HG03097 (cell line): Measurements from ENCODE around the gene PTGER4.
"Not testable (repeated sequence)": the region's sequence is repeated elsewhere in the genome, so short reads cannot be mapped to it uniquely, and the experiment has no call there.

Experiments
- ATAC-seq: cut with Tn5 transposase; IDR thresholded peaks from one replicate; pipeline ENCODE4 v1.9.1; 2021; ENCODE audit not compliant: unreplicated experiment, low FRiP score

The PTGER4 gene

GRCh38 chr5:40688996-40689395 is 9.3 kb downstream of the PTGER4 start:
- no peak for ATAC-seq

DNA sequence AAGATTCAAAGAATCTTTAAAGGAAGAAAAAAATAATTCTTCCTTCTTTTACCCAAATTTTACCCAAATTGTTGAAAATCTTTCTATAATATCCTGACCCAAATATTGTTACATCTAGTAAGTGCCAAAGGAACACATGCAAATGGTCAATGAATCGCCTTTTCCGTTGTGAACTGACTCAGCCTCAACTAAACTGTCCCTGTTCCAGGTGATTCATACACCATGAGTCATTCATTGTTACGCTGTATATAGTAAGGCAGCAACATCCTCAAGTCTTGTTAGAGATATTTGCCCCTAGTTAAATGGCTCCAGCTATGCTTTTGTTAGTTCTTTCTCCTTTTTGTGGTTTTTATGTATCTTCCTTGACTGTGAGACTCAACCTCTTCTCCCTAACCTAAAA is 9.7 kb downstream of the PTGER4 start:
- no peak for ATAC-seq

GRCh38 chr5:40690267-40690666 is 10.6 kb downstream of the PTGER4 start:
- no peak for ATAC-seq

- ATAC-seq: no peak
Observed at GRCh38 chr5:40691894-40692293, 12.2 kb downstream of the PTGER4 start.

GRCh38 chr5:40694433-40694832 is 14.7 kb downstream of the PTGER4 start:
- no peak for ATAC-seq

GRCh38 chr5:40700116-40700782 is 20.5 kb downstream of the PTGER4 start:
- no peak for ATAC-seq

DNA sequence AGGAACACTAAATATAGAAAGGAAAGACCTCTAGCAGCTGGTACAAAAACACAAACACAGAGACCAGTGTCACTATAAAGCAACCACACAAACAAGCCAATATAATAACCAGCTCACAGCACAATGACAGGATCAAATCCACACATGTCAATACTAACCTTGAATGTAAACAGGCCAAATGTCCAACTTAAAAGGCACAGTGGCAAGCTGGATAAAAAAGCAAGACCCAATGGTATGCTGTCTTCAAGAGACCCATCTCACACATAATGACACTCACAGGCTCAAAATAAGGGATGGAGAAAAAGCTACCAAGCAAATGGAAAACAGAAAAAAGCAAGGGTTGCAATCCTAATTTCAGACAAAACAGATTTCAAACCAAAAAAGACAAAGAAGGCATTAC is 22.3 kb downstream of the PTGER4 start:
- not testable (repeated sequence) for ATAC-seq

- not testable (repeated sequence) for ATAC-seq
Observed at GRCh38 chr5:40705484-40705883, 25.8 kb downstream of the PTGER4 start.

GRCh38 chr5:40710575-40710974 is 30.9 kb downstream of the PTGER4 start:
- not testable (repeated sequence) for ATAC-seq

DNA sequence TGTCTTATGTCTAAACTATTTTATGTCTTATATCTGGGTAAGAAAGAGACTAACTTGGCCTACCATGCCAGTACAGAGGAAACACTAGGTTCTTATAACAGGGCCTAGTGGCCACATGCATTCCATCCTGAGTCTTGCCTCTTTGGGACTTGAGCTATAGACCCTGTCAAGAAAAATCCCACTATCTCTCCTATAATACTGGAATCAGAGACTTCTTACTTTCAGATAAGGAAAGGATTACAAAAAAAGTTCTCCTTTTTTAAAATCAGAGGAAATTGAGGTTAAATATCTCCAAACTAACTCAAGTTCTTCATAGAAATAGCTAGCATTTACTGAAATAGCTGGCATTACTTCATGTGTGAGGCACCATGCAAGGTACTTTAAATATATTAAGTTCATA is 34.3 kb downstream of the PTGER4 start:
- ATAC-seq: no peak

DNA sequence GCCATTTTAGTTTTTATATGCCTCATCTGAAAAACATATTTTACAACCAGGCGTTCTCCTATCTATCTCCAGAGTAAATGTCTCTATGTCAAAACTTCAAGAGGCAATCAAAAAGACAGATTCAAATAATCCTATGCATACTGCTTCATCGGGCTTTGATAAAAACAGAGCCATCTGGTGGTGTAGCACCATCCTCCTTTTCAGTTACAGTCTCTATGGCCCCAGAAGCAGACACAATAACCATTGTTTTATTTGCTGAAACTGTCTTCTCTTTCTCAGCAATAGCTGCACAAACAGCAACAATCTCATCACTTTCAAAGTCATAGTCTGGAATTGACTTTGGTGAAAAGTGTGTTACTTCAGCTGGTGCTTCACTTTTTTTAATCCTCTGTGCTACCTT is 36.3 kb downstream of the PTGER4 start:
- ATAC-seq: no peak

DNA sequence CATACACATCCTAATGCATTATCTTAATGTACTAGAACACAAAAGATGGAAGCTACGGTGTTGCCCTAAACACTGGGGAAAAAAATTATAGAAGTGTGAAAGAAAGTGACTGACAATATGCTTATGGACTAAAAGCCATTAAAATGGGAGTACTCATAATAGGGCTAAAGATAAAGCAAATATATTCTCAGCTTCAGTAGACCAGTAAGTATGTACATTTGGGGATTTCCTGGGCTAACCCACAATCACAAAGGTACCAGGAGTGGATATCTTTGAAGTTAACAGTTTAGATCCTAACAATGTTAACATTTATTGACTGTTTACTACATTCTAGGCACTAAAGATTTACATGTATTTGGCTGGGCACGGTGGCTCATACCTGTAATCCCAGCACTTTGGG is 36.9 kb downstream of the PTGER4 start:
- no peak for ATAC-seq

DNA sequence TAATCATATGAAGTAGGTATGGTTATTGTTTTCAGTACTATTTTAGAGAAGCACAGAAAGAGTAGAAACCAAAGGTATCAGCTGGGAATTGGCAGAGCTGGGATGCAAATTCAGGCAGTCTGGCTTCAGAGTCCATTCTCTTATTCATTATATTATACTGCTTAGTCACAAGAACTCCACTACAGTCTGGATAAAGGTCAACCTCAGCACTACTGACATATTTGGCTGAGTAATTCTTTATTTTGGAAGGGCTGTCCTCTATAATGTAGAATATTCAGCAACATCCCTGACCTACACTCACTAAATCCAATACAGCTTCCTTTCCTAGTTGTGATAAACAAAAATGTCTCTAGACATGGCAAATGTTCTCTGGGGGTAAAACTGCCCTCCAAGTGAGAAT is 37.6 kb downstream of the PTGER4 start:
- no peak for ATAC-seq

DNA sequence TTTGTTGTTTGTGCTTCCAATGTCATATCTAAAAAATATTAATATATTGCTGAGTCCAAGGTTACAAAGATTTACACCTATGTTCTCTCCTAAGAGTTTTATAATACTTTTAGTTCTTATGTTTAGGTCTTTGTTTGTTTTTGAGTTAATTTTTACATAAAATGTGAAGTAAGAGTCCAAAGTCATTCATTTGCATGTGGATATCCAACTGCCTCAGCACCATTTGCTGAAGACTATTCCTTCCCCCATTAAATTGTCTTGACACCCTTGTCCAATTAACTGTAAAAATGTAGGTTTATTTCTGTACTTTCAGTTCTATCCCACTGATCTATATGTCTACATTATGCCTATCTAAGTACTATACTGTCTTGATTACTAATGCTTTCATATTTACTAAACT is 40.4 kb downstream of the PTGER4 start:
- ATAC-seq: no peak

DNA sequence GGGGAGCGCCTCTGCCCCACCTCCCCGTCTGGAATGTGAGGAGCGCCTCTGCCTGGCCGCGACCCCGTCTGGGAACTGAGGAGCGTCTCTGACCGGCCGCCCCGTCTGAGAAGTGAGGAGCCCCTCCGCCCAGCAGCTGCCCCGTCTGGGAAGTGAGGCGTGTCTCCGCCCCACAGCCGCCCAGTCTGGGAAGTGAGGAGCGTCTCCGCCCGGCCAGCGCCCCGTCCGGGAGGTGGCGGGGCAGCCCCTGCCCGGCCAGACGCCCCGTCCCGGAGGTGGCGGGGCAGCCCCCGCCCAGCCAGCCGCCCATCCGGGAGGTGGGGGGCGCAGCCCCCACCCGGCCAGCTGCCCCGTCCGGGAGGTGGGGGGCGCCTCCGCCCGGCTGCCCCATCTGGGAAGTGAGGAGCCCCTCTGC is 42.8 kb downstream of the PTGER4 start:
- ATAC-seq: not testable (repeated sequence)

GRCh38 chr5:40733434-40733833 is 53.7 kb downstream of the PTGER4 start:
- ATAC-seq: no peak

DNA sequence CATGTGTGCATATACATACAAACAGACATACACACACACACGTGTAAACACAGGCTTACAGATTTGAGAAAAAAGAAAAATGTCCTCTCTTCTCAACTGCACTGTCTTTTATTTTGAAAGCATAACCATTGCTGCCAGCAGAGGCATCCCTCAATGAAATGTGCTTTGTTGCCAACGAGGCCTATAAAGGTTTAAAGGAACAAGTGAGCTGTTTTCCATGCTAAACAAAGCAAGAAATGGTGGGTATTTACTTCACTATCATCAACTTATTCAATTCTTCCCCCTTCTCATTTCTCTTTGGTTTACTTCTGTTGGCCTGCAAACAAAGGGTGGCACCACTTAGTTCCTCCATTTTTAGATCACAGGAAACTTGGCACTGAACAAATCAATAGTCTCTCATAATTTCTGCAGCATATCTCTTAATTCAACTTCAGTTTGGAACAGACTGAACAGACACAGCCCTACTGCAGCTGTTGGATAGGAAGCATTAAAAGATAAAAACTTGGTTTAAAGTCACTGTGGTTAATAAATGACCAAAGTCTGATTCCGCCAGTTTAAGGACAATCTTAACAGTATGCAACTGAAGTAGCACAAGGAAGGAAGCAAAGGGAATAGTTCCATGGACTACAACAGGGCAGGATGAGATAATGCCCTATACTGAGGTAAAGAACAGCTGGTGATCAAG is 54.3 kb downstream of the PTGER4 start:
- no peak for ATAC-seq

- no peak for ATAC-seq
Observed at GRCh38 chr5:40734986-40735385, 55.3 kb downstream of the PTGER4 start.

DNA sequence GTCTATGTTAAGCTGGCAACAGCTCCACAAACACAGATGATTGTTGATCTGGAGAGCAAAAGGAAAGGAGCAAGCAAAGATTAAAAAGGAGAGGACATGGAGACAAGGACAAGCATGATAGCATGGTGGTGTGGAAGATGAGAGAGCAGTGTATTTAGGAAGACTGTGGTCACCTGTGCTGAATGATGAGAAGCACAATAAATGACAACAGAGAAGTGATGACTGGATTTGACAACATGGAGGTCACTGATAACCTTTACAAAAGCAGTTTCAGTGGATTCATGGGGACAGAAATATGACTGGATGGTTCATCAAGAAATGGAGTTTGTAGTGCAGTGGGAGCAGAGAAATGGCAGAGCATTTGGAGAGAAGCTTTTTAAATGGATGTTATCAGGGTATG is 55.9 kb downstream of the PTGER4 start:
- ATAC-seq: no peak

DNA sequence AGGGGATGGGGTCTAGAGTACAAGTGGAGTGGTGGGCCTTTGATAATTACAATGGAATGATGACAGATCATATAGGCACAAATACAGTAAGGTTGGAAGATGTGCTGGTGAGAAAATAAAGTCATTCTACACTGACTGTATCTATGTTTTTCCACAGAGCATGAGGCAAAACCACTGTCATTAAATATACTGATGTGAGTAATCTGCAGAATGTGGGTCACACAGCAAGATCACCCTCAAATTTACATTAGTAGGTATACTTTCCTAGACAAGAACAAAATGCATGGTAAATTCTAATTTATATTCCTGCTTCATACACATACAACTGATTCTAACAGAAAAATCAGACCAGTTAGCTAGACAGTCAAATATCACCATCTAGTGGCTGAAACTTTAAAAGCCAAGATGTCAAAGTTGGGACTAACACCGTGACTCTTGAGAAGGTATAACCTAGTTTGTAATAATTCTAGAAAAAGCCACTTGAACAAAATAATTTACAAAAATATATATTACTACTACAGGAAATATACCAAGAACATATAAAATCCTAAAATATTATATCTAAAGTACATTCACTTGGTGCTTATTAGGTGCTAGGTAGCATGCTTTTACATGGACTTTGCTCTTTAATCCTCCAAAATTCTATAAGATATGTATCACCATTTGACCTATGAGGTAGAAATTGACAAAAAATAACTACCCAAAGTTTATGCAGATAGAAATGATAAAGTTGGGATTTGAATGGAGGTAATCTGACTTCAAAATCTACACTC is 56.6 kb downstream of the PTGER4 start:
- no peak for ATAC-seq

DNA sequence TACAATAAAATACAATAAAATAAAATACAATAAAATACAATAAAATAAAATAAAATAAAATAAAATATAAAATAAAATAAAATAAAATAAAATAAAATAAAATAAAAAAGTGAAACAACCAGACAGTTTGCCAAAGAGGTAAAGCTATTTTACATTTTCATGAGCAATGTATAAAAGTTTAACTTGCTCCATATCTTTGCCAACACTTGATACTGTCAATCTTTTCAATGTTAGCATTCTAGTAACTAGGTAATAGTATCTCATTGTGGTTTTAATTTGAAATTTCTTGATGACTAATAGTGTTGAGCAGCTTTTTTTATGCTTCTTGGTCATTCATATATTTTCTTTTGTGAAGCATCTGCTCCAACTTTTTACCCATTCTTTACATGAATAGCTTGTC is 58.8 kb downstream of the PTGER4 start:
- ATAC-seq: no peak
